Measurements from ENCODE around the gene MAPK8IP2. TPM values are rescaled to one million over a fixed set of nuclear protein-coding genes. Genes with fewer than 3 reads are reported as not detected.

The MAPK8IP2 gene
- total and polyA plus RNA-seq, 10 of the 15 experiments (the other 5 are each of a cell fraction or from before 2014, with no cell fraction given), result 0.01 to 0.13 (median 0.06) TPM; not detected in 4

DNA sequence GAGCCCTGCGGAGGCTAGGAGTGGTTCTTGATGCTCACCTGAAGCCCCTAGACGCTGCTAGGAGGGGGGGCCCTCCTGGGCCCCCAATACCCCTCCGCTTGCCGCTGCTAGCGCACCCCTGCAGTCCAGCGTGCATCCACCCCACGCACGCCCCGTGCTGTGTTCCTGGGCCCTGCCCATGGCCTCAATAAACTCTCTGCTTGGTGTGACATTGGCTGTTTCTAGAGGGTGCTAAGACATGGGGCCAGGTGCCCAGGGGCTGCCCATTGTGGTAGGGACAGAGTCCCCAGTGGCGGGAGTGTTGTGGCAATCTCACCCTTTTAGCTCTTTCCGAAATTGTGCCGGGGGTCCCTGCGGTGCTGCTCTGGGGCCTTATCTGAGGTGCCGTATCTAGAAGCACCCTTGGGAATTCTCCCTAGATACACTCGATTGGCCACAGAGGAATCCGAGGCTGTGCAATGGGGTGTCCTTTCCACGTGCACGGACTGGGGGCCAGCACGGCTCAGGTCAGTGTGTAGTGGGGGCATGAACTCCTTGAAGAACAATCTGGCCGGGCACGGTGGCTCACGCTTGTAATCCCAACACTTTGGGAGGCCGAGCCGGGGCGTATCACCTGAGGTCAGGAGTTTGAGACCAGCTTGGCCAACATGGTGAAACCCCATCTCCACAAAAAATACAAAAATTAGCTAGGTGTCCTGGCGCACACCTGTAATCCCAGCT, 10.9 kb downstream of the MAPK8IP2 start:
- ChIA-PET RAD21 (ENCODE audit: unreplicated experiment) (interaction anchor here (1.2 kb wide), 1 partner anchor 71 kb away, joined by 3 read pairs; no protein-coding TSS in a partner anchor), SMC1A (ENCODE audit: uncharacterized antibody, unreplicated experiment) (no interaction called here), POLR2A (no interaction called here), CTCF (interaction anchor here (2.2 kb wide), 1 partner anchor 10 kb away, joined by 10 read pairs; no protein-coding TSS in a partner anchor)
- no peak for TF ChIP-seq CHD4 (IDR thresholded peaks at IDR 0.05)
- no peak for TF ChIP-seq CREM (IDR thresholded peaks at IDR 0.05; ENCODE audit: low read depth)
- H3K4me3 ChIP-seq, result no peak overlapping the region
- H3K36me3 ChIP-seq (ENCODE audit: control insufficient read depth in 2 of 2, insufficient read depth in 2 of 2, low read length in 1 of 2), result no peaks in the 10 kb centered on the region
- in situ Hi-C loops (cut with MboI) (loop anchor here (10.0 kb wide), 1 partner anchor 357 kb away; the partner anchor contains the start of gene HDAC10), intact Hi-C loops (cut with micrococcal nuclease; ENCODE audit: unreplicated experiment) (no loop called here)
- 65% methylated on average over 24 of the region's 26 CpGs for WGBS (ENCODE audit: insufficient coverage, insufficient replicate concordance, low lambda C conversion rate, missing lambda C conversion rate)
- no peak overlapping the region for H3K27ac ChIP-seq (ENCODE audit: control insufficient read depth, insufficient read depth)
- H3K9ac ChIP-seq (ENCODE audit: control insufficient read depth, insufficient read depth, low read length), result no peak overlapping the region
- no peaks in the 10 kb centered on the region; a peak in 1 of 4 replicates for H3K27me3 ChIP-seq (replicated peaks in 1 of 2; ENCODE audit: control insufficient read depth in 2 of 2, insufficient read depth in 2 of 2, low read length in 1 of 2)
- DNase-seq (ENCODE audit: low read depth, low spot score), result no peak
- BruUV-seq (replicated peaks), result no TSS peak
- no peaks in the 10 kb centered on the region for H3K79me2 ChIP-seq (ENCODE audit: control insufficient read depth, insufficient read depth, low read length)
- no peaks in the 10 kb centered on the region for H3K4me1 ChIP-seq (ENCODE audit: control insufficient read depth, insufficient read depth, low read length)
- no peak overlapping the region for H3K4me2 ChIP-seq (ENCODE audit: control insufficient read depth, insufficient read depth)
- no peaks in the 10 kb centered on the region for H3K9me3 ChIP-seq (replicated peaks; ENCODE audit: control insufficient read depth, insufficient read depth, low read length)
- ATAC-seq, result no peak
- no peak overlapping the region for H2AFZ ChIP-seq (ENCODE audit: control insufficient read depth, low read depth, low read length)
- no peaks in the 10 kb centered on the region for H4K20me1 ChIP-seq (ENCODE audit: control insufficient read depth, insufficient read depth)
- FAIRE-seq, result no peak

DNA sequence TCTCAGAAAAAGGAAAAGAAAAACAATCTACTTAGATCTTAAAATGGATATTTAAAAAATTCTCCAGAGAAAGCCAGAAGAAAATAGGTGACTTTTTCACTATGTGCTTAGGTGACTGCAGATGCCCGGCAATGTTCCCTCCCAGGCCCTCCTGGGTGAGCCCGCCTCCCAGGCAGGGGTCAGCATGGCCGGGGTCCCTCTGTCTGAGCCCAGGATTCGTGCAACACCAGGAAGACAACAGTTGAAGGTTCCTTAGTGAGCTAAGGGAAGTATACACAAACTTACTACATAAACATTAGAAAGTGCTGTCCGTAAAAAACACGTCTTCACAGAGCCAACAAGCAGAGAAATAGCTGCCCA, 11.6 kb downstream of the MAPK8IP2 start:
- ATAC-seq (no peak), DNase-seq (ENCODE audit: low read depth, low spot score) (no peak), FAIRE-seq (no peak)
- ChIA-PET POLR2A (no interaction called here), SMC1A (ENCODE audit: uncharacterized antibody, unreplicated experiment) (no interaction called here), CTCF (interaction anchor here (2.2 kb wide), 1 partner anchor 10 kb away, joined by 10 read pairs; no protein-coding TSS in a partner anchor), RAD21 (ENCODE audit: unreplicated experiment) (interaction anchor here (1.2 kb wide), 1 partner anchor 71 kb away, joined by 3 read pairs; no protein-coding TSS in a partner anchor)
- Histone ChIP-seq H4K20me1 (ENCODE audit: control insufficient read depth, insufficient read depth) (no peaks in the 10 kb centered on the region), H3K27ac (ENCODE audit: control insufficient read depth, insufficient read depth) (no peak overlapping the region), H3K79me2 (ENCODE audit: control insufficient read depth, insufficient read depth, low read length) (no peaks in the 10 kb centered on the region), H3K4me3 (no peak overlapping the region), H3K4me1 (ENCODE audit: control insufficient read depth, insufficient read depth, low read length) (no peaks in the 10 kb centered on the region), H3K4me2 (ENCODE audit: control insufficient read depth, insufficient read depth) (no peak overlapping the region), H3K36me3 (ENCODE audit: control insufficient read depth in 2 of 2, insufficient read depth in 2 of 2, low read length in 1 of 2) (no peaks in the 10 kb centered on the region), H2AFZ (ENCODE audit: control insufficient read depth, low read depth, low read length) (no peak overlapping the region), H3K27me3 (replicated peaks in 1 of 2; ENCODE audit: control insufficient read depth in 2 of 2, insufficient read depth in 2 of 2, low read length in 1 of 2) (no peaks in the 10 kb centered on the region; a peak in 1 of 4 replicates), H3K9ac (ENCODE audit: control insufficient read depth, insufficient read depth, low read length) (no peak overlapping the region), H3K9me3 (replicated peaks; ENCODE audit: control insufficient read depth, insufficient read depth, low read length) (no peaks in the 10 kb centered on the region)
- intact Hi-C loops (cut with micrococcal nuclease; ENCODE audit: unreplicated experiment), result no loop called here
- WGBS (ENCODE audit: insufficient coverage, insufficient replicate concordance, low lambda C conversion rate, missing lambda C conversion rate), result 40% methylated on average over 6 of the region's 6 CpGs
- no TSS peak for BruUV-seq (replicated peaks)
- in situ Hi-C loops (cut with MboI), result loop anchor here (10.0 kb wide), 1 partner anchor 357 kb away; the partner anchor contains the start of gene HDAC10
- TF ChIP-seq, protein P1, sequence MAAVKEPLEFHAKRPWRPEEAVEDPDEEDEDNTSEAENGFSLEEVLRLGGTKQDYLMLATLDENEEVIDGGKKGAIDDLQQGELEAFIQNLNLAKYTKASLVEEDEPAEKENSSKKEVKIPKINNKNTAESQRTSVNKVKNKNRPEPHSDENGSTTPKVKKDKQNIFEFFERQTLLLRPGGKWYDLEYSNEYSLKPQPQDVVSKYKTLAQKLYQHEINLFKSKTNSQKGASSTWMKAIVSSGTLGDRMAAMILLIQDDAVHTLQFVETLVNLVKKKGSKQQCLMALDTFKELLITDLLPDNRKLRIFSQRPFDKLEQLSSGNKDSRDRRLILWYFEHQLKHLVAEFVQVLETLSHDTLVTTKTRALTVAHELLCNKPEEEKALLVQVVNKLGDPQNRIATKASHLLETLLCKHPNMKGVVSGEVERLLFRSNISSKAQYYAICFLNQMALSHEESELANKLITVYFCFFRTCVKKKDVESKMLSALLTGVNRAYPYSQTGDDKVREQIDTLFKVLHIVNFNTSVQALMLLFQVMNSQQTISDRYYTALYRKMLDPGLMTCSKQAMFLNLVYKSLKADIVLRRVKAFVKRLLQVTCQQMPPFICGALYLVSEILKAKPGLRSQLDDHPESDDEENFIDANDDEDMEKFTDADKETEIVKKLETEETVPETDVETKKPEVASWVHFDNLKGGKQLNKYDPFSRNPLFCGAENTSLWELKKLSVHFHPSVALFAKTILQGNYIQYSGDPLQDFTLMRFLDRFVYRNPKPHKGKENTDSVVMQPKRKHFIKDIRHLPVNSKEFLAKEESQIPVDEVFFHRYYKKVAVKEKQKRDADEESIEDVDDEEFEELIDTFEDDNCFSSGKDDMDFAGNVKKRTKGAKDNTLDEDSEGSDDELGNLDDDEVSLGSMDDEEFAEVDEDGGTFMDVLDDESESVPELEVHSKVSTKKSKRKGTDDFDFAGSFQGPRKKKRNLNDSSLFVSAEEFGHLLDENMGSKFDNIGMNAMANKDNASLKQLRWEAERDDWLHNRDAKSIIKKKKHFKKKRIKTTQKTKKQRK (IDR thresholded peaks at IDR 0.05; ENCODE audit: low read depth, low read length), result no peak
- TF ChIP-seq GATAD2B (conservative IDR thresholded peaks at IDR 0.05; ENCODE audit: low read depth), result no peak
- TF ChIP-seq, protein P2, sequence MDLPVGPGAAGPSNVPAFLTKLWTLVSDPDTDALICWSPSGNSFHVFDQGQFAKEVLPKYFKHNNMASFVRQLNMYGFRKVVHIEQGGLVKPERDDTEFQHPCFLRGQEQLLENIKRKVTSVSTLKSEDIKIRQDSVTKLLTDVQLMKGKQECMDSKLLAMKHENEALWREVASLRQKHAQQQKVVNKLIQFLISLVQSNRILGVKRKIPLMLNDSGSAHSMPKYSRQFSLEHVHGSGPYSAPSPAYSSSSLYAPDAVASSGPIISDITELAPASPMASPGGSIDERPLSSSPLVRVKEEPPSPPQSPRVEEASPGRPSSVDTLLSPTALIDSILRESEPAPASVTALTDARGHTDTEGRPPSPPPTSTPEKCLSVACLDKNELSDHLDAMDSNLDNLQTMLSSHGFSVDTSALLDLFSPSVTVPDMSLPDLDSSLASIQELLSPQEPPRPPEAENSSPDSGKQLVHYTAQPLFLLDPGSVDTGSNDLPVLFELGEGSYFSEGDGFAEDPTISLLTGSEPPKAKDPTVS (IDR thresholded peaks at IDR 0.05; ENCODE audit: low read depth, low read length), result no peak
- TF ChIP-seq BHLHE40 (IDR thresholded peaks at IDR 0.05; ENCODE audit: borderline replicate concordance in 1 of 2, low read depth in 2 of 2, low read length in 1 of 2), result no peak
- TF ChIP-seq SMC3 (IDR thresholded peaks at IDR 0.05; ENCODE audit: borderline replicate concordance, low read length), result no peak
- TF ChIP-seq TARDBP (IDR thresholded peaks at IDR 0.05; ENCODE audit: borderline replicate concordance), result no peak
- TF ChIP-seq RCOR1 (conservative IDR thresholded peaks at IDR 0.05; ENCODE audit: low read depth, low read length), result no peak
- TF ChIP-seq WRNIP1 (IDR thresholded peaks at IDR 0.05; ENCODE audit: borderline replicate concordance, low read depth, low read length), result no peak
- no peak for TF ChIP-seq ZZZ3 (IDR thresholded peaks at IDR 0.05; ENCODE audit: control insufficient read depth, insufficient read length, low read depth)
- no peak for TF ChIP-seq RUNX3 (IDR thresholded peaks at IDR 0.05; ENCODE audit: low read length)
- TF ChIP-seq HDAC2 (IDR thresholded peaks at IDR 0.05), result no peak
